Smooth muscle cell (in vitro differentiated cells): ENCODE measurements around the gene PNMA8B. TPM values are rescaled to one million over a fixed set of nuclear protein-coding genes. Genes with fewer than 3 reads are reported as not detected.
A peak's percentile ranks its signal among the peaks of the same experiment; 100 is the strongest.

ENCODE experiments used
- DNase-seq: peaks from one replicate; lab custom pipeline; 2025; ENCODE audit not compliant: unreplicated experiment; lab: John Stamatoyannopoulos, UW
- H2AFZ ChIP-seq: fragments of 200-600 bp; sonication (generic); 2 replicates; pipeline ENCODE4 v1.6.0; 2016; ENCODE audit warnings: antibody characterized with exemption, low read depth, mild to moderate bottlenecking
- H3F3A ChIP-seq: fragments of 200-600 bp; sonication (generic); 2 replicates; pipeline ENCODE4 v1.6.0; 2017; ENCODE audit warnings: antibody characterized with exemption, low read depth
- H3K27ac ChIP-seq: fragments of 200-600 bp; sonication (generic); 2 replicates; pipeline ENCODE4 v1.5.1; 2016; ENCODE audit warnings: low read depth, mild to moderate bottlenecking
- H3K27me3 ChIP-seq: fragments of 200-600 bp; sonication (generic); 2 replicates; pipeline ENCODE4 v1.6.1; 2016; ENCODE audit warnings: low read depth, mild to moderate bottlenecking
- H3K36me3 ChIP-seq: fragments of 200-600 bp; sonication (generic); 2 replicates; pipeline ENCODE4 v1.5.1; 2016; ENCODE audit warnings: low read depth
- H3K4me1 ChIP-seq: fragments of 200-600 bp; sonication (generic); 2 replicates; pipeline ENCODE4 v1.5.1; 2016; ENCODE audit warnings: low read depth
- H3K4me2 ChIP-seq: fragments of 200-600 bp; sonication (generic); 2 replicates; pipeline ENCODE4 v1.6.0; 2016; ENCODE audit warnings: mild to moderate bottlenecking
- H3K4me3 ChIP-seq: fragments of 200-600 bp; sonication (generic); 2 replicates; pipeline ENCODE4 v1.5.1; 2016; ENCODE audit warnings: mild to moderate bottlenecking
- H3K79me2 ChIP-seq: fragments of 200-600 bp; sonication (generic); 2 replicates; pipeline ENCODE4 v1.6.0; 2016; ENCODE audit warnings: low read depth, mild to moderate bottlenecking
- H3K9ac ChIP-seq: fragments of 200-600 bp; sonication (generic); 2 replicates; pipeline ENCODE4 v1.6.0; 2016; ENCODE audit warnings: low read depth
- H3K9me3 ChIP-seq: fragments of 200-600 bp; sonication (generic); replicated peaks from 2 replicates; pipeline ENCODE4 v1.5.1; 2016; ENCODE audit warnings: low read depth
- H4K20me1 ChIP-seq: fragments of 200-600 bp; sonication (generic); 2 replicates; pipeline ENCODE4 v1.6.0; 2016; ENCODE audit warnings: low read depth
- WGBS: methylation state at CpG from one replicate; pipeline ENCODE4 v1.1.7; 2016; ENCODE audit warnings: low lambda C conversion rate; 5-methylcytosine and 5-hydroxymethylcytosine counted together
- polyA plus RNA-seq: library from polyadenylated mRNA; unstranded; fragments of >200 nt; fragmentation: Nextera tagmentation; extraction: Ambion mirVana; gene quantifications from 2 replicates; pipeline ENCODE4 v1.2.1, GENCODE V29; 2016
- total RNA-seq: library from RNA; depleted of rRNA; stranded (reverse); fragments of >200 nt; gene quantifications from 2 replicates; pipeline ENCODE4 v1.2.3, GENCODE V29; 2014
- TF ChIP-seq, protein P1 (sequence below): fragments of 200-600 bp; sonication (generic); IDR thresholded peaks from 2 replicates; pipeline ENCODE4 v1.5.1; 2017; ENCODE audit warnings: borderline replicate concordance, mild to moderate bottlenecking, antibody characterized with exemption; ENCODE audit not compliant: insufficient read depth, poor library complexity, severe bottlenecking

The PNMA8B gene
- total and polyA plus RNA-seq, 2 experiments from 2014 or later: 1.0 to 1.2 TPM

DNA sequence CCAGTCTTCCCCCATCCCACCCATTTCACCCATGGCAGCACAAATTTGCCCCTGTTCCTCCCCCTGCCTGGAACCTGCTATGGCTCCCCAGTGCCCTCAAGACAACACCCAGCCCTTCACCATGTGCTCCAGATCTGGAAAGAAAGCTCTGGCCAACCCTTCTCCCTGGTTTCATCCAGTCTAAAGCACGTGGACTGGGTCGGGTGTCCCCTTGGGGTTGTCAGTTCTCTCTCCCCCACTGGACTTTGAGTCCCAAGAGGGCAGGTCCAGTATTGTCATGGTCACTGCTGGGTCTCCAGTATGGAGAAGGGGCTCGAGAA, 19.6 kb upstream of the PNMA8B start:
- no peaks in the 10 kb centered on the region for H3F3A ChIP-seq
- TF ChIP-seq, protein P1, sequence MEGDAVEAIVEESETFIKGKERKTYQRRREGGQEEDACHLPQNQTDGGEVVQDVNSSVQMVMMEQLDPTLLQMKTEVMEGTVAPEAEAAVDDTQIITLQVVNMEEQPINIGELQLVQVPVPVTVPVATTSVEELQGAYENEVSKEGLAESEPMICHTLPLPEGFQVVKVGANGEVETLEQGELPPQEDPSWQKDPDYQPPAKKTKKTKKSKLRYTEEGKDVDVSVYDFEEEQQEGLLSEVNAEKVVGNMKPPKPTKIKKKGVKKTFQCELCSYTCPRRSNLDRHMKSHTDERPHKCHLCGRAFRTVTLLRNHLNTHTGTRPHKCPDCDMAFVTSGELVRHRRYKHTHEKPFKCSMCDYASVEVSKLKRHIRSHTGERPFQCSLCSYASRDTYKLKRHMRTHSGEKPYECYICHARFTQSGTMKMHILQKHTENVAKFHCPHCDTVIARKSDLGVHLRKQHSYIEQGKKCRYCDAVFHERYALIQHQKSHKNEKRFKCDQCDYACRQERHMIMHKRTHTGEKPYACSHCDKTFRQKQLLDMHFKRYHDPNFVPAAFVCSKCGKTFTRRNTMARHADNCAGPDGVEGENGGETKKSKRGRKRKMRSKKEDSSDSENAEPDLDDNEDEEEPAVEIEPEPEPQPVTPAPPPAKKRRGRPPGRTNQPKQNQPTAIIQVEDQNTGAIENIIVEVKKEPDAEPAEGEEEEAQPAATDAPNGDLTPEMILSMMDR: no peak
- no peak for DNase-seq
- no peaks in the 10 kb centered on the region for H3K36me3 ChIP-seq
- no peak overlapping the region for H3K4me2 ChIP-seq
- 79% methylated on average over 3 of the region's 3 CpGs for WGBS
- H4K20me1 ChIP-seq: no peaks in the 10 kb centered on the region
- H3K27ac ChIP-seq: no peak overlapping the region
- H3K9ac ChIP-seq: no peak overlapping the region
- no peaks in the 10 kb centered on the region for H3K27me3 ChIP-seq
- H3K79me2 ChIP-seq: no peaks in the 10 kb centered on the region
- no peak overlapping the region for H2AFZ ChIP-seq
- no peaks in the 10 kb centered on the region for H3K4me1 ChIP-seq
- no peak overlapping the region for H3K4me3 ChIP-seq
- no peaks in the 10 kb centered on the region for H3K9me3 ChIP-seq

DNA sequence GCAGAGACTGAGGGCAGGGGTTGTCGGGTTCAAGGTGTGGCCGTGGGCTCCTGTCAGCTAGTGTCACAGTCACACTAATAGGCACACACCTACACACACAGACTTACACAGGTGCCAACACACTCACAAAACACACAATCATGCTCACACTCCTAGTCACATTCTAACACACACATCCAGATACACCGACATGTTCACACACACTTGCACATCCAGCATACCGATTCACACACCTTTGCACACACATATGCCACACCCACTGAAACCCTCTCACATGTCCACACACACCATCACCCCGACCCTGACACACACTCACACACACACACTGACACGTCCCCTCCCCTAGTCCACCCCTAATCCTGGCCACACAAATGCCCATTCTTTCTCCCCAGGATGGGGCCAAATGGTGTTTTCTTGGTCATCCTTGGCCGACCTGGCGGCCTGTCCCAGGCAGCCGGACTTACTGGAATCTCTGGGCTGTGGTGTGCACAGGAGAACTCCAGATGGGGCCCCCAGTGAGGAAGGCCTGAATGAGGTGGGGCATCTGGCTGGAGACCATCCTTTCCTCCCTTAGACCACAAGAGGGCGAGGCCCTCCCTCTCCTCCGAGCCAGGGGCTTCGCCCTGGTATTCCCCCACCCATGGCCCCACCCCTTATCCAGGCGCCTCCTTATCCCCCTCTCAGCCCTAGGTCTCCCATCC, 19.1 kb upstream of the PNMA8B start:
- Histone ChIP-seq H3K27ac (no peak overlapping the region), H4K20me1 (no peaks in the 10 kb centered on the region), H3K9me3 (no peaks in the 10 kb centered on the region), H3K36me3 (no peaks in the 10 kb centered on the region), H3K4me2 (no peak overlapping the region), H3K79me2 (no peaks in the 10 kb centered on the region), H3K9ac (no peak overlapping the region), H3F3A (no peaks in the 10 kb centered on the region), H3K4me1 (no peaks in the 10 kb centered on the region), H3K27me3 (no peaks in the 10 kb centered on the region), H2AFZ (no peak overlapping the region), H3K4me3 (no peak overlapping the region)
- 80% methylated on average over 10 of the region's 13 CpGs for WGBS
- TF ChIP-seq, protein P1: no peak
- DNase-seq: no peak

DNA sequence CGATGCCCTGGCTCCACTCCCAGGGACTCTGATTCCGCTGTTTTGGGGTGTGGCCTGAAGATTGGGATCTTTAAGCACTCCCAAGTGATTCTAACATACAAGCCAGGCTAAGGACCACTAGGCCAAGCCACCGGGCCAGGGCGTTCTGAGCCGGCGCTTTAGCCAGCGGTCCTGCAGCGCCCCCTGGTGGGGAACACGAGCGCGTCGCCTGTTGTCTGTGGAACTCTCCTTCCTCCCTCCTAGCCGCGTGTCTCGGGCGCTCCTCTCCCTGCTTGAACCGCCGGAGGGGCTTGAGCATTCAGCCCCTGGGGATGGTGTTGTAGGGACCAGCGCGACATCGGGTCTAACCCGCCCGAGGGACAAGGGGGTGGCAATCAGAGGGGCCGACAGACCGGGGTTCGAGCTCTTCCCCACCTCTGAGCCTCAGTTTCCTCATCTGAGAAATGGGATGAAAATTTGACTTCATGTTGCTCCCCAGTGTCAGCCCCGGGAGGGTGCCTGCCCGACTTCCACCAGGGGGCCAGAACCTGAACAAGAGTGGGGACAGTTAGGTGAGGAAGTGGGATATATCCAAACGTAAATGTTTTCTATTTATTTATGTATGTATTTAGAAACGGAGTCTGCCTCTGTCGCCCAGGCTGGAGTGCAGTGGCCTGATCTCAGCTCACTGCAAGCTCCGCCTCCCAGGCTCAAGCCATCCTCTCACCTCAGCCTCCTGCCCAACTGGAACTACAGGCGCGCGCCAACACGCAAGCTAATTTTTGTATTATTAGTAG, 18.0 kb upstream of the PNMA8B start:
- Histone ChIP-seq H3K4me2 (no peak overlapping the region), H4K20me1 (no peaks in the 10 kb centered on the region), H3K4me1 (no peaks in the 10 kb centered on the region), H2AFZ (no peak overlapping the region), H3K4me3 (no peak overlapping the region), H3K9ac (no peak overlapping the region), H3K27ac (no peak overlapping the region), H3F3A (no peaks in the 10 kb centered on the region), H3K79me2 (no peaks in the 10 kb centered on the region), H3K27me3 (no peaks in the 10 kb centered on the region), H3K36me3 (no peaks in the 10 kb centered on the region), H3K9me3 (no peaks in the 10 kb centered on the region)
- DNase-seq: peak; percentile 55
- 32% methylated on average over 36 of the region's 36 CpGs for WGBS
- TF ChIP-seq, protein P1: peak; percentile 97
